K562 (cell line): ENCODE data around the gene GALNS. TPM values are rescaled to one million over a fixed set of nuclear protein-coding genes. Genes with fewer than 3 reads are reported as not detected.

Experiments used
- ARID1B ChIP-seq: fragments of 450-650 bp; IDR thresholded peaks from 2 replicates; pipeline ENCODE4 v1.6.1; 2016; ENCODE audit warnings: antibody characterized with exemption, mild to moderate bottlenecking, inconsistent platforms
- CBFA2T3 ChIP-seq: fragments of 450-650 bp; IDR thresholded peaks from 2 replicates; pipeline ENCODE4 v1.6.1; 2017
- CHD1 ChIP-seq: fragments of 200-600 bp; sonication (generic); IDR thresholded peaks from one replicate; pipeline ENCODE4 v1.6.1; 2012; ENCODE audit warnings: mild to moderate bottlenecking, moderate library complexity, low read length, inconsistent platforms
- CREB5 ChIP-seq: fragments of 250-450 bp; sonication (Bioruptor Pico); IDR thresholded peaks from 2 replicates; pipeline ENCODE4 v1.5.0; 2020; ENCODE audit warnings: mild to moderate bottlenecking
- FOXP1 ChIP-seq: sonication (generic); formaldehyde crosslinking; IDR thresholded peaks from 2 replicates; pipeline ENCODE4 v1.8.0; 2022; ENCODE audit warnings: mild to moderate bottlenecking, missing genetic modification reagents
- KDM1A ChIP-seq, 2 experiments: fragments of 450-650 bp; IDR thresholded peaks; 2 replicates each; pipeline ENCODE4 v1.6.1; 2016; ENCODE audit warnings: mild to moderate bottlenecking in 2 of 2
- NCOR1 ChIP-seq: fragments of 450-650 bp; IDR thresholded peaks from 2 replicates; pipeline ENCODE4 v1.6.1; 2016; ENCODE audit warnings: mild to moderate bottlenecking, moderate library complexity
- TSC22D4 ChIP-seq: fragments of 450-650 bp; IDR thresholded peaks from 2 replicates; pipeline ENCODE4 v1.6.1; 2016; ENCODE audit warnings: missing genetic modification characterization, missing biosample characterization, control low read depth
- ZBTB40 ChIP-seq, 2 experiments: fragments of 450-650 bp in 1 of 2; sonication (generic) in 1 of 2; formaldehyde crosslinking in 1 of 2; IDR thresholded peaks; 2 replicates each; pipeline versions ENCODE4 v1.7.1 to v1.9.0; 2016 to 2022; ENCODE audit warnings: inconsistent platforms in 1 of 2, mild to moderate bottlenecking in 1 of 2, missing genetic modification reagents in 1 of 2
- ZNF699 ChIP-seq: fragments of 250-450 bp; sonication (Bioruptor Pico); IDR thresholded peaks from 2 replicates; pipeline ENCODE4 v1.8.0; 2021; ENCODE audit warnings: mild to moderate bottlenecking, moderate library complexity; ENCODE audit not compliant: insufficient replicate concordance
- ZNF76 ChIP-seq: fragments of 250-450 bp; sonication (Bioruptor Pico); IDR thresholded peaks from 2 replicates; pipeline ENCODE4 v1.4.0; 2020; ENCODE audit warnings: mild to moderate bottlenecking, moderate library complexity, borderline replicate concordance
- polyA plus RNA-seq, 8 experiments: library from polyadenylated mRNA; depleted of rRNA in 4 of 8; stranded (reverse) in 5 of 8; unstranded in 3 of 8; fragments of >200 nt; fragmentation: Nextera tagmentation in 2 of 8; fragmentation: Illumina TruSeq in 1 of 8; extraction: Ambion mirVana in 2 of 8; extraction: Trizol in 1 of 8; gene quantifications; 2 replicates each; pipeline versions ENCODE4 v1.2.1 to v1.2.3, GENCODE V29; 2011 to 2014; ENCODE audit warnings: inconsistent platforms in 1 of 8, missing spikeins in 1 of 8
- total RNA-seq, 7 experiments: library from RNA; depleted of rRNA in 6 of 7; stranded (reverse); fragments of >200 nt in 6 of 7; fragmentation: Illumina TruSeq in 2 of 7; extraction: Trizol in 2 of 7; gene quantifications; 2 replicates each; pipeline versions ENCODE4 v1.2.1 to v1.2.3, GENCODE V29; 2011 to 2021; ENCODE audit warnings: low replicate concordance in 1 of 7
- TF ChIP-seq, protein P1 (sequence below): fragments of 200-800 bp; sonication (Bioruptor generic); IDR thresholded peaks from 2 replicates; pipeline ENCODE4 v1.6.1; 2017; ENCODE audit warnings: missing genetic modification characterization, missing compliant biosample characterization

Gene GALNS
- total and polyA plus RNA-seq, 9 of the 15 experiments (the other 6 are each of a cell fraction or from before 2014, with no cell fraction given), result 0.38 to 13.2 (median 4.3) TPM

DNA sequence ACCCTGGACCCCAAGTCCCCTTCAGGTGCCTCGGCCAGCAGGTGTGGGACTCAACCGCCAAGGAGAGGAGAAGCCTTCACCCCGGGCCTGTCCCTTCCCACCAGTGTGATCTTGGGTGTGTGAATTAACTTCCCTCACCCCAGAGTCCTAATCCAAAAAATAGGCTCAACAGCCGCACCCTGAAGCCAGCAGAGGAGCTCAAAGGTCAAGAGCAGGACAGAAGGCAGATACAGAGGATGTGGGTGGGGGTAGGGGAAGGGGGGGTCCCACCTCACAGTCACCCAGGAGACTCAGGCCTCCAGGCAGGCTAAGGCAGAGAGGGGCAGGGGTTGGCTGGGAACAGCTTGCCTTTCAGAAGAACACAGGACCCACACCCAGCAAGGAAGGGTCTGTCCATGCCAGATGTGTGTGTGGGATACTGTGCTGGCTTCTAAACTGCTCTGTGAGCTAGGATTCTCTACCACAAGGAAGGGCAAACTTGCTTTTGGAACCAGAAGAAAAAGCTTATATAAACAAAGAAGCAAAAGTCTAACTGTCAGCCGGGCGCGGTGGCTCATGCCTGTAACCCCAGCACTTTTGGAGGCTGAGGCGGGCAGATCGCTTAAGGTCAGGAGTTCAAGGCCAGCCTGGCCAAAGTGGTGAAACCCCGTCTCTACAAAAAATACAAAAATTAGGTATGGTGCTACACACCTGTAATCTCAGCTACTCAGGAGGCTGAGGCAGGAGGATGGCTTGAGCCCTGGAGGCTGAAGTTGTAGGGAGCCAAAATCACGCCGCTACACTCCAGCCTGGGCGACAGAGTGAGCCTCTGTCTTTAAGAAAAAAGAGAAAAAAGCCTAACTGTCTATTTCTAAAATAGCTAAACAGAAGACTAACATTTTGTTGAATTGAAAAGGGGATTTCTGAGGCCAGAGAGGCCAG is 76.3 kb downstream of the GALNS start (continued):
- TF ChIP-seq NCOR1 (no peak; the same call in 1 of the 2 replicates), CREB5 (CRISPR knock-in tag) (no peak), ZBTB40 (IDR thresholded peaks at IDR 0.05) (0 out of 2 replicates have a peak, but pooled peaks have one; percentile 36), ZBTB40 (CRISPR knock-in tag; IDR thresholded peaks at IDR 0.05) (no peak), CBFA2T3 (peak; percentile 38), CHD1 (no peak), ZNF699 (no peak), TSC22D4 (tag) (no peak), FOXP1 (CRISPR knock-in tag) (no peak; the same call in 1 of the 2 replicates), ZNF76 (CRISPR knock-in tag) (no peak), ARID1B (peak; percentile 23; the same call in 1 of the 2 replicates), KDM1A (IDR thresholded peaks at IDR 0.05) (peak in 1 of 2 experiments; percentile 29; a peak in 1 of 4 replicates)
- TF ChIP-seq, protein P1, sequence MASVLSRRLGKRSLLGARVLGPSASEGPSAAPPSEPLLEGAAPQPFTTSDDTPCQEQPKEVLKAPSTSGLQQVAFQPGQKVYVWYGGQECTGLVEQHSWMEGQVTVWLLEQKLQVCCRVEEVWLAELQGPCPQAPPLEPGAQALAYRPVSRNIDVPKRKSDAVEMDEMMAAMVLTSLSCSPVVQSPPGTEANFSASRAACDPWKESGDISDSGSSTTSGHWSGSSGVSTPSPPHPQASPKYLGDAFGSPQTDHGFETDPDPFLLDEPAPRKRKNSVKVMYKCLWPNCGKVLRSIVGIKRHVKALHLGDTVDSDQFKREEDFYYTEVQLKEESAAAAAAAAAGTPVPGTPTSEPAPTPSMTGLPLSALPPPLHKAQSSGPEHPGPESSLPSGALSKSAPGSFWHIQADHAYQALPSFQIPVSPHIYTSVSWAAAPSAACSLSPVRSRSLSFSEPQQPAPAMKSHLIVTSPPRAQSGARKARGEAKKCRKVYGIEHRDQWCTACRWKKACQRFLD (CRISPR knock-in tag), result peak; percentile 70
